HG03045 (cell line): ENCODE measurements around the gene BTLA.
"Not testable (repeated sequence)": the region's sequence is repeated elsewhere in the genome, so short reads cannot be mapped to it uniquely, and the experiment has no call there.

Source experiments
- ATAC-seq: cut with Tn5 transposase; IDR thresholded peaks from one replicate; pipeline ENCODE4 v1.9.1; 2021; ENCODE audit warnings: mild to moderate bottlenecking, moderate library complexity; ENCODE audit not compliant: unreplicated experiment

BTLA gene

GRCh38 chr3:112492124-112492523 is 7.1 kb downstream of the BTLA start:
- no peak for ATAC-seq

GRCh38 chr3:112491373-112491772 is 7.9 kb downstream of the BTLA start:
- ATAC-seq, result no peak

- ATAC-seq, result peak; percentile 46
Observed at GRCh38 chr3:112489674-112490479, 9.4 kb downstream of the BTLA start.

- no peak for ATAC-seq
Observed at GRCh38 chr3:112486811-112487505, 12.3 kb downstream of the BTLA start.

- no peak for ATAC-seq
Observed at GRCh38 chr3:112484352-112484751, 14.9 kb downstream of the BTLA start.

GRCh38 chr3:112482675-112483074 is 16.6 kb downstream of the BTLA start:
- no peak for ATAC-seq

GRCh38 chr3:112481302-112481721 is 18.0 kb downstream of the BTLA start:
- no peak for ATAC-seq

- no peak for ATAC-seq
Observed at GRCh38 chr3:112477891-112478290, 21.4 kb downstream of the BTLA start.

GRCh38 chr3:112476346-112476745 is 22.9 kb downstream of the BTLA start:
- ATAC-seq, result no peak

- no peak for ATAC-seq
Observed at GRCh38 chr3:112474796-112475195, 24.5 kb downstream of the BTLA start.

GRCh38 chr3:112472691-112473090 is 26.6 kb downstream of the BTLA start:
- ATAC-seq, result no peak

- ATAC-seq, result no peak
Observed at GRCh38 chr3:112471596-112472325, 27.5 kb downstream of the BTLA start.

GRCh38 chr3:112470788-112471187 is 28.5 kb downstream of the BTLA start:
- no peak for ATAC-seq

GRCh38 chr3:112469671-112470070 is 29.6 kb downstream of the BTLA start:
- ATAC-seq, result no peak

- ATAC-seq, result no peak
Observed at GRCh38 chr3:112467539-112467938, 31.7 kb downstream of the BTLA start.

GRCh38 chr3:112466020-112466419 is 33.3 kb downstream of the BTLA start:
- ATAC-seq, result no peak

- ATAC-seq, result peak; percentile 38
Observed at GRCh38 chr3:112464264-112464663, 35.0 kb downstream of the BTLA start.

GRCh38 chr3:112463250-112463649 is 36.0 kb downstream of the BTLA start:
- ATAC-seq, result peak; percentile 31

GRCh38 chr3:112461787-112462186 is 37.5 kb downstream of the BTLA start:
- ATAC-seq, result not testable (repeated sequence)

GRCh38 chr3:112460519-112461195 is 38.6 kb downstream of the BTLA start:
- peak; percentile 50 for ATAC-seq

GRCh38 chr3:112459750-112460149 is 39.5 kb downstream of the BTLA start:
- ATAC-seq, result peak; percentile 37
